HFF-Myc (cell line): ENCODE measurements around the gene AGAP1.

Experiments
- DNase-seq: peaks from one replicate; pipeline ENCODE4 v3.0.0-alpha.2; 2011; ENCODE audit warnings: low read depth; ENCODE audit errors: extremely low read depth
- H3K4me3 ChIP-seq: replicated peaks from 2 replicates; pipeline ENCODE4 v1.5.1; 2011; ENCODE audit warnings: low read depth, mild to moderate bottlenecking, control low read depth, low read length
- CTCF ChIP-seq: IDR thresholded peaks from 2 replicates; pipeline ENCODE4 v1.5.1; 2012; ENCODE audit warnings: mild to moderate bottlenecking, low read depth, low read length, control low read depth; ENCODE audit errors: missing control alignments

The AGAP1 gene

DNA sequence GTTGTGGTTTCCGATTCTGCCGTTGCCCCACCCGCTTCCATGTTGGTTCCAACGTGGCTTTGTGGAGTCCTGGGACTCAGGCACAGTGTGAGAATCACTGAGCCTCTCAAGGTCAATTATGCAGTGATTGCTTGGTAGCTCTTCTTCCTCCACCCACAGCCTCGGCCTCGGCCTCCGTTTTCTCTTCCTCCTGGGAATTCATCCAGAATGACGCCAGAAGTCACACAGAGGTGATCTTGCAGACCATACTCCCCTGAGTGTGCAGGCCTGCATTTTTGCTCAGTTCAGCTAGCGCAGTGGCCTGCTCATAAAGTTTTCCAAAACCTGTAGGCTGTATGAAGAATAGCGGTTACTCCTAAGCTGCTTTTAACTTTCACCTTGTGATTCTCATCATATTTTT lies 401.0 kb downstream of the AGAP1 start:
- H3K4me3 ChIP-seq: no peak overlapping the region
- no peak for DNase-seq
- TF ChIP-seq CTCF: no peak

- H3K4me3 ChIP-seq: no peak overlapping the region
- TF ChIP-seq CTCF: no peak
- no peak for DNase-seq
Observed at GRCh38 chr2:235896061-235896460, 402.2 kb downstream of the AGAP1 start.

DNA sequence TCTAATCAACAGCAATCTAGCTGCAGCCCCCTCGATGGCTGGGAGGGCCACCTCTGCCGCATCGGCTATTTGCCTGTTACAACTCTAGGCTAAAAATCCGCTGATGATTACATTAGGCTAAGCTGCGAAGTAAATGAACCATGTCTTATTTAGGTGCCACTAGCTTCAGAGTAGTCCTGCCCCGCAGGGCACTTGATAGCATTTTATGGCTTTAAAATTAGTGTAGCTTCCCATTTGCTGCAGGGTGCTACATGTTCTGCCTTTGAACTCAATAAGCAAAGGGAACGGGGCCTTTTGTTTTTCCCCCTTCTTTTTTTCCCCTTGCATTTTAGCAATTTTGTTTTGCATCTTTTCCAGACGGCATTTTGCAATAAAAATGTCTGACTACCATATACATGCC lies 404.1 kb downstream of the AGAP1 start:
- TF ChIP-seq CTCF: no peak
- no peak for DNase-seq
- no peak overlapping the region for H3K4me3 ChIP-seq

GRCh38 chr2:235898766-235899165 lies 404.9 kb downstream of the AGAP1 start:
- DNase-seq: no peak
- no peak for TF ChIP-seq CTCF
- H3K4me3 ChIP-seq: no peak overlapping the region

DNA sequence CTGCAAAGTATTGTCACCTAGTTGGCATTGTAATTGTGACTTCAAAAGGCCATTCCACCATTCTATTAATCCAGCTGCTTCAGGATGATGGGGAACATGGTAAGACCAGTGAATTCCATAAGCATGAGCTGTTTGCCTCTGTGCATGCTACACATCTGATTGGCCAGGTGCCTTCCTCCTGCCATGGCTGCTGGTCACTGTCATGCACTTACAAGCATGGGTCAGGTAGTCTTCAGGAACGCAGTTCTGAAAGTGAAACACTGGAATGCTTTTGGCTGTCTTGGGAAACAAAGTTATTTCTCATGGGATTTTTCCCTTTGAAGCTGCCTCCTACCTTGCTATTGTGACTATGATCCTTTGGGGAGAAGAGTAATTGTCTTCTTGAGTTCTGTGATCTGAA lies 406.8 kb downstream of the AGAP1 start:
- TF ChIP-seq CTCF: no peak
- no peak for DNase-seq
- no peak overlapping the region for H3K4me3 ChIP-seq

GRCh38 chr2:235901243-235901642 lies 407.4 kb downstream of the AGAP1 start:
- no peak for TF ChIP-seq CTCF
- H3K4me3 ChIP-seq: no peak overlapping the region
- no peak for DNase-seq

DNA sequence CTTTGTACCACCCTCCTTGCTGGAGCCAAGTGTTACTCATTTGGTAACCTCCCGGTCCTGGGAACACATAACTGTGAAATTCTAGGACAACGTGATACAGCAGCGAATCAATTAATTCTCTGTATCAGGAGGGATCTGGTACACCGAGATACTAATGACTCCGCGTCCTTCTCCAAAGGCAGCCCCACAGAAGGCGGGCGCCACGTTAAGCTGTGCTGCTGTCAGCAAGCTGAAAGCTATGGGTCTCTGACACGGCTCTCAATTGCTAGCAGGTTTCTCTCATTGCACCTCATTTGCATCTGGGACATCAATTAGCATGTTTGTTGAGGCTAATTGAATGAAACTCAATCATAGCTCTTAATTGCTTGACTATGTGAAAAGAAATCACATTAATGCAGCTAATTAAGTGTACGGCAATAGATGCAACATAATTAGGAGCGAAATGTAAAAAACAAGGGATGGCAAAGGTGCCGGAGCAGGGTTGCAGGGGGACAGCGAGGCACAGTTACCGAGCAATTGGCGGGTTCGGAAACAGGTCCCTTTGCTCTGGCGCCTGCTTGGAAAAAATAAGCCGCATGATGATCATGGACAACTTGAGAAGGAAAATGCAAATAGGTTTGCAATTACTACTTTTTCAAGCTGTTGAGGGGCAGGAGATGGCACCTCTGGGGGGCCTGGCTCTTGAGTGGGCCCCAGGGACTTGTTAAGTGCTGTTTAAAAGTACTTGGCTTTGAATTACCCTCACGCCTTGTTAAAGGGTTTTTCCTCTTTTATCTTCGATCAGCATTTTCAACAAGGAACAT lies 410.1 kb downstream of the AGAP1 start:
- DNase-seq: no peak
- H3K4me3 ChIP-seq: no peak overlapping the region
- TF ChIP-seq CTCF: no peak
